Uterus (tissue), 4 donors: Measurements from ENCODE around the gene GNB5. TPM values are rescaled to one million over a fixed set of nuclear protein-coding genes. Genes with fewer than 3 reads are reported as not detected.
"Not testable (repeated sequence)": the region's sequence is repeated elsewhere in the genome, so short reads cannot be mapped to it uniquely, and the experiment has no call there.

Experiments used
- DNase-seq, 2 donors: peaks; one replicate each; pipeline ENCODE4 v3.0.0-alpha.2; 2019 to 2020
- H3K27ac ChIP-seq, 2 donors: fragments of 200-600 bp; sonication (generic); 1 replicate in 1 of 2; 2 replicates in 1 of 2; pipeline ENCODE4 v1.5.1; 2016 to 2018
- H3K27me3 ChIP-seq, 2 donors: fragments of 200-600 bp; sonication (generic); one replicate each; pipeline ENCODE4 v1.5.1; 2018 to 2019; ENCODE audit warnings: control low read depth in 1 of 2
- H3K36me3 ChIP-seq, 2 donors: fragments of 200-600 bp; sonication (generic); one replicate each; pipeline ENCODE4 v1.5.1; 2019; ENCODE audit warnings: control low read depth in 1 of 2
- H3K4me1 ChIP-seq, 2 donors: fragments of 200-600 bp; sonication (generic); one replicate each; pipeline ENCODE4 v1.5.1; 2018 to 2019; ENCODE audit warnings: control low read depth in 1 of 2
- H3K4me3 ChIP-seq, 2 donors: fragments of 200-600 bp; sonication (generic); 1 replicate in 1 of 2; 2 replicates in 1 of 2; pipeline ENCODE4 v1.5.1; 2018 to 2019; ENCODE audit warnings: mild to moderate bottlenecking in 1 of 2
- H3K9me3 ChIP-seq, 2 donors: fragments of 200-600 bp; sonication (generic); one replicate each; pipeline ENCODE4 v1.5.1; 2019; ENCODE audit warnings: control low read depth in 1 of 2
- CTCF ChIP-seq, 4 experiments: fragments of 200-600 bp in 2 of 4; fragments of 450-650 bp in 2 of 4; sonication (generic) in 2 of 4; IDR thresholded peaks; one replicate each; pipeline ENCODE4 v1.5.1; 2016 to 2019; ENCODE audit warnings: antibody characterized with exemption in 4 of 4, mild to moderate bottlenecking in 2 of 4, moderate library complexity in 1 of 4
- POLR2A ChIP-seq, 2 donors: fragments of 450-650 bp; IDR thresholded peaks; one replicate each; pipeline ENCODE4 v1.6.1; 2016; ENCODE audit warnings: antibody characterized with exemption in 2 of 2, mild to moderate bottlenecking in 1 of 2, moderate library complexity in 1 of 2
- intact Hi-C: fragments of 100-400 bp; cut with DNase I; formaldehyde crosslinking; loops from one replicate; pipeline ENCODE4 v1.15.1; 2023; ENCODE audit warnings: low total_unique reads
- total RNA-seq, 4 donors: library from RNA; depleted of rRNA in 3 of 4; stranded (reverse); fragments of >200 nt in 3 of 4; gene quantifications; one replicate each; pipeline versions ENCODE4 v1.1.0 to v1.2.4, GENCODE V29; 2014 to 2023
- donor health status: DM: yes; HTN: yes; CAD: no.

Gene GNB5
- total RNA-seq, 4 donors from 2014 or later = 28.4 to 73.8 (median 48.8) TPM

GRCh38 chr15:52101542-52102323, 89.5 kb downstream of the GNB5 start:
- Histone ChIP-seq H3K4me1 (peaks cover 0 to 10% of the 10 kb centered on the region in 2 donors), H3K27ac (peak overlapping the region in 1 of 2 donors; percentile 47), H3K27me3 (no peaks in the 10 kb centered on the region), H3K4me3 (no peak overlapping the region), H3K36me3 (no peaks in the 10 kb centered on the region), H3K9me3 (no peaks in the 10 kb centered on the region)
- intact Hi-C loops = no loop called here
- TF ChIP-seq CTCF (IDR thresholded peaks at IDR 0.05) (no peak), POLR2A (IDR thresholded peaks at IDR 0.05) (no peak)
- no peak for DNase-seq

GRCh38 chr15:52100807-52101442, 90.3 kb downstream of the GNB5 start:
- no peak overlapping the region for H3K27ac ChIP-seq
- DNase-seq = peak; percentile 87 to 89
- no peak overlapping the region for H3K4me3 ChIP-seq
- intact Hi-C loops = no loop called here
- TF ChIP-seq CTCF (IDR thresholded peaks at IDR 0.05) (no peak), POLR2A (IDR thresholded peaks at IDR 0.05) (no peak)
- no peaks in the 10 kb centered on the region for H3K36me3 ChIP-seq
- no peaks in the 10 kb centered on the region for H3K9me3 ChIP-seq
- no peaks in the 10 kb centered on the region for H3K27me3 ChIP-seq
- peaks cover 0 to 10% of the 10 kb centered on the region in 2 donors for H3K4me1 ChIP-seq

GRCh38 chr15:52099651-52100272, 91.4 kb downstream of the GNB5 start:
- DNase-seq = no peak
- intact Hi-C loops = no loop called here
- no peak for TF ChIP-seq POLR2A (IDR thresholded peaks at IDR 0.05)
- TF ChIP-seq CTCF (IDR thresholded peaks at IDR 0.05) = no peak
- Histone ChIP-seq H3K4me3 (no peak overlapping the region), H3K27me3 (no peaks in the 10 kb centered on the region), H3K36me3 (no peaks in the 10 kb centered on the region), H3K4me1 (peaks cover 6 to 16% of the 10 kb centered on the region in 2 donors), H3K9me3 (no peaks in the 10 kb centered on the region), H3K27ac (no peak overlapping the region)

GRCh38 chr15:52098323-52098722, 92.9 kb downstream of the GNB5 start:
- DNase-seq = peak in 1 of 2 donors; percentile 38
- intact Hi-C loops = no loop called here
- no peaks in the 10 kb centered on the region for H3K9me3 ChIP-seq
- no peak overlapping the region for H3K4me3 ChIP-seq
- peak overlapping the region; percentile 40 to 87 for H3K27ac ChIP-seq
- TF ChIP-seq CTCF (IDR thresholded peaks at IDR 0.05) = no peak
- no peaks in the 10 kb centered on the region for H3K27me3 ChIP-seq
- H3K36me3 ChIP-seq = no peaks in the 10 kb centered on the region
- peaks cover 14 to 27% of the 10 kb centered on the region in 2 donors for H3K4me1 ChIP-seq

- TF ChIP-seq POLR2A (IDR thresholded peaks at IDR 0.05) (no peak), CTCF (IDR thresholded peaks at IDR 0.05) (no peak)
- H3K27ac ChIP-seq = peak overlapping the region; percentile 63 to 87
- no peaks in the 10 kb centered on the region for H3K9me3 ChIP-seq
- H3K27me3 ChIP-seq = no peaks in the 10 kb centered on the region
- no peaks in the 10 kb centered on the region for H3K36me3 ChIP-seq
- H3K4me1 ChIP-seq = peaks cover 17 to 22% of the 10 kb centered on the region in 2 donors
- DNase-seq = no peak
- no peak overlapping the region for H3K4me3 ChIP-seq
- intact Hi-C loops = no loop called here
Observed at GRCh38 chr15:52097180-52097579, 94.0 kb downstream of the GNB5 start.

- Histone ChIP-seq H3K27ac (peak overlapping the region; percentile 63 to 87), H3K4me1 (peaks cover 17 to 22% of the 10 kb centered on the region in 2 donors)
- H3K9me3 ChIP-seq, H3K27me3 ChIP-seq, intact Hi-C loops, H3K4me3 ChIP-seq, H3K36me3 ChIP-seq: not testable (repeated sequence)
- DNase-seq = peak in 1 of 2 donors; percentile 28
Observed at GRCh38 chr15:52096536-52096935, 94.7 kb downstream of the GNB5 start.
